Upper lobe of left lung (tissue), 4 donors: Measurements from ENCODE around the gene MAP1B.

Experiments
- EP300 ChIP-seq, 4 donors: sonication (generic); formaldehyde crosslinking; IDR thresholded peaks; one replicate each; pipeline ENCODE4 v1.5.1; 2017; ENCODE audit warnings: antibody characterized with exemption in 4 of 4, control low read depth in 2 of 4
- POLR2A ChIP-seq, 4 donors: fragments of 450-650 bp; IDR thresholded peaks; one replicate each; pipeline ENCODE4 v1.5.1; 2016 to 2017; ENCODE audit warnings: antibody characterized with exemption in 4 of 4, mild to moderate bottlenecking in 2 of 4
- POLR2AphosphoS5 ChIP-seq, 2 donors: sonication (generic); formaldehyde crosslinking; IDR thresholded peaks; one replicate each; pipeline ENCODE4 v1.5.1; 2017; ENCODE audit warnings: antibody characterized with exemption in 2 of 2
- TF ChIP-seq, protein P1 (sequence below), 6 experiments: fragments of 450-650 bp in 4 of 6; fragments of 200-600 bp in 2 of 6; sonication (generic) in 2 of 6; IDR thresholded peaks; one replicate each; pipeline ENCODE4 v1.5.1; 2016 to 2019; ENCODE audit warnings: antibody characterized with exemption in 6 of 6

DNA sequence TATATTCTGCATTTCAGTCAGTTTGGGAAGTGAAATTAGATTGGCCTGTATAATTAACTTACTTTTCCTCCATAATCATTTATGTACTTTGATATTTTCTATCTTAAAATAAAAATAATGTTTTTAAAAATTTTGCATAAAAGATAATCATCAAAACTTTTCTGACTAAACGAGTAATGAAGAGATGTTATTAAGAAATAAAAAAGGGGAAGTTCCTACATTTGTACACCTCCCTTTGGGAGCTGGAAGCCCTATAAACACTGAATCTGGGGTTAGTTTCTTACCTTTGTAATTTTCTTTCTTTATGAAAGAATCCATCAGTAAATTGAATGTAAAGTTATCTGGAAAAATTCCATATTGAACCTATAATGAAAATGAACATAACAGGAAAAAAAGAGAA, 126.6 kb downstream of the MAP1B start:
- TF ChIP-seq, protein P1, sequence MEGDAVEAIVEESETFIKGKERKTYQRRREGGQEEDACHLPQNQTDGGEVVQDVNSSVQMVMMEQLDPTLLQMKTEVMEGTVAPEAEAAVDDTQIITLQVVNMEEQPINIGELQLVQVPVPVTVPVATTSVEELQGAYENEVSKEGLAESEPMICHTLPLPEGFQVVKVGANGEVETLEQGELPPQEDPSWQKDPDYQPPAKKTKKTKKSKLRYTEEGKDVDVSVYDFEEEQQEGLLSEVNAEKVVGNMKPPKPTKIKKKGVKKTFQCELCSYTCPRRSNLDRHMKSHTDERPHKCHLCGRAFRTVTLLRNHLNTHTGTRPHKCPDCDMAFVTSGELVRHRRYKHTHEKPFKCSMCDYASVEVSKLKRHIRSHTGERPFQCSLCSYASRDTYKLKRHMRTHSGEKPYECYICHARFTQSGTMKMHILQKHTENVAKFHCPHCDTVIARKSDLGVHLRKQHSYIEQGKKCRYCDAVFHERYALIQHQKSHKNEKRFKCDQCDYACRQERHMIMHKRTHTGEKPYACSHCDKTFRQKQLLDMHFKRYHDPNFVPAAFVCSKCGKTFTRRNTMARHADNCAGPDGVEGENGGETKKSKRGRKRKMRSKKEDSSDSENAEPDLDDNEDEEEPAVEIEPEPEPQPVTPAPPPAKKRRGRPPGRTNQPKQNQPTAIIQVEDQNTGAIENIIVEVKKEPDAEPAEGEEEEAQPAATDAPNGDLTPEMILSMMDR (IDR thresholded peaks at IDR 0.05): no peak
- TF ChIP-seq POLR2AphosphoS5 (IDR thresholded peaks at IDR 0.05): no peak
- TF ChIP-seq POLR2A (IDR thresholded peaks at IDR 0.05): no peak
- TF ChIP-seq EP300 (IDR thresholded peaks at IDR 0.05): no peak
